ENCODE results near the gene PDE11A. TPM values are rescaled to one million over a fixed set of nuclear protein-coding genes. Genes with fewer than 3 reads are reported as not detected.
"Not testable (repeated sequence)": the region's sequence is repeated elsewhere in the genome, so short reads cannot be mapped to it uniquely, and the experiment has no call there.

Gene PDE11A
- total and polyA plus RNA-seq, 2 experiments from 2014 or later: 0.34 to 0.86 TPM

DNA sequence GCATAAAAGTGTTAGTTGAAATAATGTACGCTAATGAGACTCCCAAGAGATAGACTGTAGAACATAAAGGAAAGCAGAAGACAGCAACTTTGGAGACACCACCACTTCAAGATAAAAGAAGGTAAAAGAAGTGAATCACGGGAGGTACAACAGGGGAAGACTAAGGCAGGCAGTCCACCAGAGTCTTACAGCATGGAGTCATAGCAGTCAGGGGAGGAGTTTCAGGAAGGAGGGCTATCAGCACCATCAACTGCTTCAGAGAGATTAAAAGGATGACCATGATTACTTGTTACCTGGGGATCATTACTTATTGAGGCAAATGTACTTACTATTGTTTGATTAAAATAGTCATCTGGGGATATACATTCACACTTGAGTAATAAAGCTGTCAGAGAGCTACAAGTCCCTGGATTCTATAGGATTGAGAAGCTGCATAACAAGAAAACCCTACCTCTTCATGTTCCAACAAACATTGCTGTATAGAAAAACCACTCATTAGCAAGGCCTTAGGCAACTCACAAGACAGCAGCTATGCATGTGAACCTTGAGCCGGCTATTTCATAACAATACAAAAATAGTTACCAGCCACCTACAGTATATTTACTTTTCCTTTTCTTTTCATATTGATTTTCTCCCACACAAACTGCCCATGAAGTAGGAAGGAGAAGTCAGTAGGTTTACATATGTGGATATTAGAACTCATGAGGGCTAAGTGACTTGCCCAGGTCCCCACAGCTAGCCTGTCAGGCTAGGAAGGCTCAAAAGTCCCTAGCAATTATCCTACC, 101.7 kb downstream of the PDE11A start:
- no peak overlapping the region for H3K9ac ChIP-seq
- no peaks in the 10 kb centered on the region for H3K9me3 ChIP-seq (ENCODE audit: low read depth)
- no peak overlapping the region for H3K4me3 ChIP-seq
- H3F3A ChIP-seq (ENCODE audit: insufficient read depth): no peaks in the 10 kb centered on the region
- no peaks in the 10 kb centered on the region for H3K36me3 ChIP-seq (ENCODE audit: low read depth)
- DNase-seq: no peak
- TF ChIP-seq EZH2 (IDR thresholded peaks at IDR 0.05; ENCODE audit: insufficient read depth, poor library complexity, severe bottlenecking) (no peak), EZH2phosphoT487 (IDR thresholded peaks at IDR 0.05; ENCODE audit: insufficient read depth, low read depth) (no peak)
- H3K27me3 ChIP-seq (replicated peaks; ENCODE audit: insufficient read depth): no peaks in the 10 kb centered on the region
- H4K20me1 ChIP-seq (ENCODE audit: insufficient read depth): no peaks in the 10 kb centered on the region
- no peaks in the 10 kb centered on the region for H3K4me1 ChIP-seq (ENCODE audit: insufficient read depth)
- WGBS, 2 experiments (ENCODE audit: low coverage in 1 of 2, low lambda C conversion rate in 2 of 2, missing lambda C conversion rate in 2 of 2): 19 to 22% methylated on average over 3 of the region's 3 CpGs
- no peaks in the 10 kb centered on the region for H3K79me2 ChIP-seq (ENCODE audit: insufficient read depth)
- H2AFZ ChIP-seq: no peak overlapping the region
- no peaks in the 10 kb centered on the region for H3K9me2 ChIP-seq (ENCODE audit: insufficient read depth)
- H3K4me2 ChIP-seq (ENCODE audit: unreplicated experiment): no peak overlapping the region
- no peak overlapping the region for H3K27ac ChIP-seq
- in situ Hi-C loops (cut with MboI): no loop called here

- H3F3A ChIP-seq (ENCODE audit: insufficient read depth): no peaks in the 10 kb centered on the region
- H3K4me1 ChIP-seq (ENCODE audit: insufficient read depth): no peaks in the 10 kb centered on the region
- no peak overlapping the region for H2AFZ ChIP-seq
- no peak overlapping the region for H3K4me3 ChIP-seq
- H3K27me3 ChIP-seq (replicated peaks; ENCODE audit: insufficient read depth): no peaks in the 10 kb centered on the region
- no peak overlapping the region for H3K27ac ChIP-seq
- in situ Hi-C loops (cut with MboI): no loop called here
- H3K9me3 ChIP-seq (ENCODE audit: low read depth): no peaks in the 10 kb centered on the region
- H3K9ac ChIP-seq: no peak overlapping the region
- 2 to 7% methylated on average over 1 of the region's 1 CpG for WGBS, 2 experiments (ENCODE audit: low coverage in 1 of 2, low lambda C conversion rate in 2 of 2, missing lambda C conversion rate in 2 of 2)
- H3K79me2 ChIP-seq (ENCODE audit: insufficient read depth): no peaks in the 10 kb centered on the region
- no peaks in the 10 kb centered on the region for H3K36me3 ChIP-seq (ENCODE audit: low read depth)
- TF ChIP-seq EZH2 (IDR thresholded peaks at IDR 0.05; ENCODE audit: insufficient read depth, poor library complexity, severe bottlenecking) (no peak), EZH2phosphoT487 (IDR thresholded peaks at IDR 0.05; ENCODE audit: insufficient read depth, low read depth) (no peak)
- no peaks in the 10 kb centered on the region for H3K9me2 ChIP-seq (ENCODE audit: insufficient read depth)
- H3K4me2 ChIP-seq (ENCODE audit: unreplicated experiment): no peak overlapping the region
- DNase-seq: no peak
- no peaks in the 10 kb centered on the region for H4K20me1 ChIP-seq (ENCODE audit: insufficient read depth)
Observed at GRCh38 chr2:177964892-177965291, 107.7 kb downstream of the PDE11A start.

DNA sequence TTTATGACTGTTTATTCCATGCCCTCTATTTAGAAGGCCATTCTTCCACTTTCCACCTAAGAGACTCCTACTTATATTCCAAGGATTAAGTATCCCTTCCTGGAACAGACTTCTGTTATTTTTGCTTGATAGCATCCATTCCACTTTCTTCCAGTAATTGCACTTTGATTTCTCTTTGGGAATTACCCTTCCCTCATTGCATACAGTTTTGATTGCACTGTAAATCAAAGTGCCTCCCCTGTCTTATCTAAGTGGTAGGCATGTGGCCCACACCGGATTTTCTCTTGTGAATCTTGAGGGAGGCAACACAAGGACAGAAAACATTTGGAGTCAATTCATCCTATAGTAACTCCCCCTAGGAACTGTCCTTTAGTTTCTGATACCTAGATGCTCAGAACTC, 120.4 kb downstream of the PDE11A start:
- H3K9me2 ChIP-seq (ENCODE audit: insufficient read depth): no peaks in the 10 kb centered on the region
- no peak for TF ChIP-seq EZH2 (IDR thresholded peaks at IDR 0.05; ENCODE audit: insufficient read depth, poor library complexity, severe bottlenecking)
- no peak for TF ChIP-seq EZH2phosphoT487 (IDR thresholded peaks at IDR 0.05; ENCODE audit: insufficient read depth, low read depth)
- H3K79me2 ChIP-seq (ENCODE audit: insufficient read depth): no peaks in the 10 kb centered on the region
- no peak overlapping the region for H3K4me3 ChIP-seq
- no peaks in the 10 kb centered on the region for H3K4me1 ChIP-seq (ENCODE audit: insufficient read depth)
- no peaks in the 10 kb centered on the region for H3K36me3 ChIP-seq (ENCODE audit: low read depth)
- in situ Hi-C loops (cut with MboI): no loop called here
- no peaks in the 10 kb centered on the region for H4K20me1 ChIP-seq (ENCODE audit: insufficient read depth)
- no peak overlapping the region for H3K9ac ChIP-seq
- H3K9me3 ChIP-seq (ENCODE audit: low read depth): no peaks in the 10 kb centered on the region
- H3F3A ChIP-seq (ENCODE audit: insufficient read depth): no peaks in the 10 kb centered on the region
- no peak overlapping the region for H3K4me2 ChIP-seq (ENCODE audit: unreplicated experiment)
- H3K27me3 ChIP-seq (replicated peaks; ENCODE audit: insufficient read depth): no peaks in the 10 kb centered on the region
- H3K27ac ChIP-seq: no peak overlapping the region
- 0% methylated on average over 1 of the region's 1 CpG for WGBS, 2 experiments (ENCODE audit: low coverage in 1 of 2, low lambda C conversion rate in 2 of 2, missing lambda C conversion rate in 2 of 2)
- no peak for DNase-seq
- H2AFZ ChIP-seq: no peak overlapping the region

GRCh38 chr2:177947598-177947997, 125.0 kb downstream of the PDE11A start:
- H3K9me3 ChIP-seq (ENCODE audit: low read depth); in situ Hi-C loops (cut with MboI); H3K27ac ChIP-seq; H3K4me3 ChIP-seq; H3F3A ChIP-seq (ENCODE audit: insufficient read depth); H3K4me1 ChIP-seq (ENCODE audit: insufficient read depth); H3K4me2 ChIP-seq (ENCODE audit: unreplicated experiment); DNase-seq; H3K36me3 ChIP-seq (ENCODE audit: low read depth); H3K9ac ChIP-seq; H3K9me2 ChIP-seq (ENCODE audit: insufficient read depth); H2AFZ ChIP-seq; H4K20me1 ChIP-seq (ENCODE audit: insufficient read depth); H3K27me3 ChIP-seq (replicated peaks; ENCODE audit: insufficient read depth); H3K79me2 ChIP-seq (ENCODE audit: insufficient read depth): not testable (repeated sequence)
- WGBS, 2 experiments (ENCODE audit: low coverage in 1 of 2, low lambda C conversion rate in 2 of 2, missing lambda C conversion rate in 2 of 2): 46 to 81% methylated on average over 1 to 2 of the region's 3 CpGs

DNA sequence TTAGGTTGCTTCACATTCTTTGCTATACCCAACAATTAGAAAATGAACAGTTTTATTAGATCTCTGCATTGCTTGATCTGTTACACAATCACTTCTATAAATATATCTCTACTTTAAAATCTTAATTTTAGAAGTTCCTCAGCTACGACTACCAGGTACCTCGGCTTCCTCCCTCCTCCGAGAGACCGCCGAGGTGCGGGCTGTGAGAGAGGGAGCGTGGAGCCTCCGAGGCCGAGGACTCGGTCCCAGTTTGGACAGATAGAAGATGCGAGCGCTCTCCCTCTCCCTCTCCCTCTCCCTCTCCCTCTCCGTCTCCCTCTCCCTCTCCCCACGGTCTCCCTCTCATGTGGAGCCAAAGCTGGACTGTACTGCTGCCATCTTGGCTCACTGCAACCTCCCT, 128.0 kb downstream of the PDE11A start:
- H3K4me1 ChIP-seq (ENCODE audit: insufficient read depth); H2AFZ ChIP-seq; H3K36me3 ChIP-seq (ENCODE audit: low read depth); H4K20me1 ChIP-seq (ENCODE audit: insufficient read depth); DNase-seq; H3K4me2 ChIP-seq (ENCODE audit: unreplicated experiment); H3K9me2 ChIP-seq (ENCODE audit: insufficient read depth); H3K9ac ChIP-seq; H3K4me3 ChIP-seq; H3K27me3 ChIP-seq (replicated peaks; ENCODE audit: insufficient read depth); H3K9me3 ChIP-seq (ENCODE audit: low read depth); H3K27ac ChIP-seq; in situ Hi-C loops (cut with MboI); H3F3A ChIP-seq (ENCODE audit: insufficient read depth); H3K79me2 ChIP-seq (ENCODE audit: insufficient read depth): not testable (repeated sequence)
- WGBS, 2 experiments (ENCODE audit: low coverage in 1 of 2, low lambda C conversion rate in 2 of 2, missing lambda C conversion rate in 2 of 2): 77 to 81% methylated on average over 6 to 14 of the region's 14 CpGs

Measured in GM23248 (cell line).